ENCODE results near the gene CDT1.

Gene CDT1

DNA sequence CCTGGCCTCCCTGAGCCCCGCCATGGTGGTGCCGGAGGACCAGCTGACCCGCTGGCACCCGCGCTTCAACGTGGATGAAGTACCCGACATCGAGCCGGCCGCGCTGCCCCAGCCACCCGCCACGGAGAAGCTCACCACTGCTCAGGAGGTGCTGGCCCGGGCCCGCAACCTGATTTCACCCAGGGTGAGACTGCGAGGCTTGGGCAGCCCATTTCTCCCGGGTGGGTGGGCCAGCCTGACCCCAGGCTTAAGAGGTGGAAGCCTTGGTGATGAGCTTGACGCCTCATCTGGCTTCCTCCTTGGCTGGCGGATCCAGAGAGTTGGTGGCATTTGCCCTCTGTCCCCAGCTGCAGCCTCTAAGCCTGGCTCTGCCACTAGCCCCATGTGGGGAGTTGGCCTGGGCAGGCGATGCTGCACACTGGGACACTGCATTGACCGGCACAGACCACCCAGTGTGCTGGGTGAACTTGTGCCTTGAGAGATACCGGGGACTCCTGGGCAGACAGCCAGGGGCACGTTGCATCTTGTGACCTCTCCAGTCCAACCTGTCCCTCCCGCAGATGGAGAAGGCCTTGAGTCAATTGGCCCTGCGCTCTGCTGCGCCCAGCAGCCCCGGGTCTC lies 3.0 kb downstream of the CDT1 start:
- no peak for DNase-seq

GRCh38 chr16:88807142-88807625 lies 3.6 kb downstream of the CDT1 start:
- DNase-seq, result peak in 1 of 2 donors; percentile 36

- DNase-seq, result peak in 1 of 2 donors; percentile 41
Measured at GRCh38 chr16:88807626-88808453, 4.3 kb downstream of the CDT1 start.

DNA sequence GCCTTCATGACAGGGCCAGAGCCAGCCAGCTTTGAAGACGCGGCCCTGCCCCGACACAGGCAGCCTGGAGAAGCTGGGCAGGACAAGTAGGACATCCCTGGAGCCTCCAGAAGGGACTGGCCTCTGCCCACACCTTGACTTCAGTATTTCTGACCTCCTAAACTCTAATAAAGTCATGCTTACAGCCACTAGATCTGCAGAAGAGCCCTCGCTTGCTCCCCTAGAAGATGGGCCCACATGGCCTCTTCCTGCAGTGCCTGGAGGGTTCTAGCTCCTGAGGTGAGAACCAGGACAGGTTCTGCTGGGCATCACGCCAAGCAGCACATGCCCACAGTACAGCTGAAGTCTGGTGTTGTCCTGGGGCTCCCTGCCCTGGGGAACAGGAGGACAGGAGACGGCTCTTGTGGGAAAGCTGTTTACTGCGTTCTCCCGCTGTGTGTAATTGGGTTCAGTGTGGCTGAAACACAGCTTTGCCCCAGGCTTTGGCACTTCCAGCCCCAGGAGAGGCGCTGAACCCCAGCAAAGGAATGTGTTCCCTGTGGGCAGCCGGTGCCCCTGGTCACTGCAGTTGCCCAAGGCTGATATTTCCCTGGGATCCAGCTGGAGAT lies 5.6 kb downstream of the CDT1 start:
- DNase-seq, result peak in 1 of 2 donors; percentile 42

DNA sequence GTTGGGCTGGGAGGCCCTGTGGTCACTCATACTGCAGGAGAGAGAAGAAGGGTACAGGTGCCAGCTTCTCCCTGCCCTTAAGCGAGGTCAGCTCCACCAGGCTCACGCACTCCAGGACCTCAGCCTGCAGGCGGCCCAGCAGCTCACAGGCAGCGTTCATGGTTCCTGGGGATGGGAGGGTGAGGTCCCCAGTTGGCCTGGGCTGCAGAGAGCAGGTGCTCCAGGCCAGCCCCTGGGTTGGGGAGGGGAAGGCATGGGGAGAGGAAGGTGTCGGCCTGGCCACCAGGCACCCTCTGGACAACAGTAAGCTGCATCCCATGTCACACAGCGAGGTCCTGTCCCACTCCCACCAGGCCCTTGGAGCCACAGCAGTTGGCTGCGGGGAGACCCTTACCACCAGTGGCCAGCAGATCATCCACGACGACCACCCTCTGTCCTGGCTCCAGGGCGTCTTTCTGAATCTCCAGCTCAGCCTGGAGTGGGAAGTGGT lies 6.1 kb downstream of the CDT1 start:
- peak in 1 of 2 donors; percentile 43 for DNase-seq

GRCh38 chr16:88810166-88810911 lies 6.8 kb downstream of the CDT1 start:
- peak; percentile 59 to 66 for DNase-seq

- DNase-seq, result peak; percentile 69 to 72
Measured at GRCh38 chr16:88810912-88811768, 7.6 kb downstream of the CDT1 start.

- DNase-seq, result peak; percentile 97 to 98
Measured at GRCh38 chr16:88811769-88812512, 8.4 kb downstream of the CDT1 start, which contains the start of gene APRT. Gene APRT (minus strand): TSS chr16:88811928. CDS start chr16:88811899, 29 bp downstream.

GRCh38 chr16:88812513-88813268 lies 9.1 kb downstream of the CDT1 start:
- DNase-seq, result peak in 1 of 2 donors; percentile 58

DNA sequence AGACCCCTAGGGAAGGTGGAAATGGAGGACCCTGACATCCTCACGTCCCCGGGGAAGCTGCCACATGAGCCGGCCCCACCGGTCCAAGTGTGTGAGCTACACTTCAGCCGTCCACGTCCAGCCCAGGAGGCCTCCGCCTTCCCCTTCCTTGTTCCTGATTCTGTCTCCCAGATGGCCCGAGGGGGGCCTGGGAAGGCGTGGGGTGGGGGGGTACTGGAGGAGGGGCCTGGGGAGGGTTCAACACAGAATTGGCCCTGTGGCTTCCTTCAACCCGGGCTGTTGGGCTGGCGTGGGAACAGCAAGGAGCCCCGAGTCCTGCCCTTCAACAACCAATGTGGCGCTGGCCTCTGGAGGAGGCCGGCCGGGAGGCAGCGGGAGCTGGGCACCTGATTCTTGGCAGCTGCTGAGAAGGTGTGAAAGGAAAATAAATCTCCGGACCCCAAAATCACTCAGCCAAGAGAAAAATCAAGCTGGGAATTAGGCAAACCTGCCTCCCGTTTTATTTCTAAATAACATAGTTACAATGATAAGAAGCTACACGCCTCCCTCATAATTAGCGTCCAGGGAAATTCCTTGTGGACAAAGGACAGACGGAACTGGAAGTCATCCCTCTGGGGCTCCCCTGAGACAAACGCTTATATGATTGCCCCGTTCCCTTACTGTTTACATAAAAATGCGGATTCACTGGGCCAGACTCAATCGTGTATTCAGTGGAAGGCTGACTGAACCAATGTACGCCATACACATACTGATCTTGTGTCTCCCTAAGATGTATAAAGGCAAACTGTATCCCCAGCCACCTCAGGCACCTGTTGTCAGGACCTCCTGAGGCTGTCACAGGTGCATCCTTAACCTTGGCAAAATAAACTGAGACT lies 9.9 kb downstream of the CDT1 start:
- no peak for DNase-seq

DNA sequence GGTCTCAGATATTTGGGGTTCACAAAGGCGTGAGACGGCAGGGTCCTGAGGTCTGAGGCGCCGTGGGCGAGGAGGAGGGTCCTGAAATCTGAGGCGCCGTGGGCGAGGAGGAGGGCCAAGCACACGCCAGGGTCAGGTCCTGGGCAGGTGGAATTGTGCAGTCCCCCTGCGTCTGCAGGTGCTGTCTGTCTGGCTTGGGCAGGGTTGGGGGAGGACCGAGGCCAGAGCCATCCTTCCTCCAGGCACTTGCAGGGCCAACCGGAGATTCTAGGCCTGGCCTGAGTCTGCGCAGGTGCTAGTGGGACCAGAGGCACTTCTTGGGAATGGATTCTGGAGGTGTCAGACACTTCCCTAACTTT lies 10.5 kb downstream of the CDT1 start:
- no peak for DNase-seq

DNA sequence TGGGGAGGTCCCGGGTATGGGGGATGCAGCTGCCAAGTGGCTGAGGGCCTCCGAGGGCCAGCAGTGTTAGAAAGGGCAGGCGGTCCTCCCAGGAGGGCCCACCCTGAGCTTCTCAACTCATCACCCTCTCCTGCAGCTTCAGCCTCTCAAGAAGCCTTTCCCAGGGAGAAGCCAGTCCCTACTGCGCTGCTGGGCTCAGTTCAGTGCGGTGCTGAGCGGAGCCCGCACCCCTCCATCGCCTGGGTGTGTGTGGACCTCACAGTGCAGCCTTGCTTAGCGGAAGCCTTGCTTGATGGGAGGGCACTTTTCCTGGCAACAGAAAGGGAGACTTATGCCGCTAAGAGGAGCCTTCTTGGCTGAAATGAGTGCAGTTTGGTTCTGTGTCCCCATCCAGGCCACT lies 11.6 kb downstream of the CDT1 start:
- no peak for DNase-seq

DNA sequence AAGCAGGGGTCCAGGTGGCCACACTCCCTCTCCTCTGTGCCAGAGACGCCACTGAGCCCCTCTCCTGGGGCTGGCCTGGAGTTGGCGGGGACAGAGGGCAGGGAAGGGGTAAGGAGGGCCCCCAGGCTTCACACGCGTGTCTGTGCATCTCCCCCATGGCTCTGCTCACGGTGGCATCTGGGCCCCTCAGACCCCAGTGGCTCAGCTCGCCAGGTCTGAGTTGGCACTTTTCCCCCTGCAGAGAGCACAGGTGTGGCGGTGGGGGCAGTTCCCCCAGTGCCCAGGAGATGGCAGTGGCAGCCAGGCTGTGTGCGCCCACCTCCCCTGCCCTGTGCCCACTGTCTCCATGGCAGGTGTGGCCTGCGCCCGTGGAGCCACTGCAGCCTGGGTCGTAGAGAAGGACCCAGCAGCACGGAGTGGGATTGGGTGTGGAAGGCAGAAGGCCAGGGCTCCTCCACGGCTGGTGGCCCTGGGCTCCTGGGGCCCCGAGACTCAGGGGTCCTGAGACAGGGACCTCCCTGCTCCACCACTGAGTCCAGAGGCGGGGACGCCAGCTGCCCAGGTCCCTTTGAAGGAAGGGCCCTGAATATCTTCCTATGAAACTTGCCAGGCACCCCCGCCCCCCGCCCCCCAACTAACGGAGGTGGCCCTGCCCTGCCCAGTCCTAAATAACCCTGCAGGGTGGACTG lies 12.5 kb downstream of the CDT1 start:
- DNase-seq, result peak; percentile 70 to 74

- no peak for DNase-seq
Measured at GRCh38 chr16:88816736-88817535, 13.3 kb downstream of the CDT1 start.

DNA sequence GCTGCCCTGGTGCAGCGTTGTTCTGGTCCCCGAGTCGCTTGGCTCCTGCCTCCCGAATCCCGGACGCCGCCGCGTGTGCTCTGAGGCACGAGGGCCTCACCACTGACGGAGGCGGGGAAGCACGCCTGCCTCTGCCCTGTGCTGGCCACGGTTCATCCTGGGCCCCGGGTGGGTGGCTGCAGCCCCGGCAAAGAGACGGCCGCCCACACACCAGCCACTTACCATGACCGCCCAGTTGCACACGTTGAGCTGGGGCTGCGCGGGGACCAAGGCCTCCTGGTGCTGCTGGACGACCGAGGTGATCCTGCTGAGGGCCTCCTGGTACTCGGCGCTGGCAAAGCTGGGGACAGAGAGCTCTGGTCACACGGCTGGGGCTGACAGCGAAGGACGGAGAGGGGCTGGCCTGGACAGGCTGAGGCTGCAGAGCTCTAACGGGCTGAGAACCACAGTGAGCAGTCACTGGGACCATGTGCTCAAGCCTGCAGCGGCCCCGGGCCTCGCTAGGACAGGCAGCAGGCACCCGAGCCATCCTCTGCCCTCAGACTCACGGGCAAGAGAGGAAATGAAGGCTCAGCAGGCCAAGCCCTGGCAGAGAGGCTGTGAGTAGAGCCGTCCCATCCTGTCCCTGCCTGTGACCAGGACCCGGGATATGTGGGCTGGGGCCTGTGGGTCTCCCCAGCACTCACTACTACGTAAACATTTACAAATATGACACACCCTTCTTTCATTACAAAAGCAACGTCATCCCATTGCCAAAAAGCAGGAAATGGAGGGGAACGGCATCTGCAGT lies 14.4 kb downstream of the CDT1 start:
- no peak for DNase-seq

- DNase-seq, result no peak
Measured at GRCh38 chr16:88818575-88818874, 14.9 kb downstream of the CDT1 start.

DNA sequence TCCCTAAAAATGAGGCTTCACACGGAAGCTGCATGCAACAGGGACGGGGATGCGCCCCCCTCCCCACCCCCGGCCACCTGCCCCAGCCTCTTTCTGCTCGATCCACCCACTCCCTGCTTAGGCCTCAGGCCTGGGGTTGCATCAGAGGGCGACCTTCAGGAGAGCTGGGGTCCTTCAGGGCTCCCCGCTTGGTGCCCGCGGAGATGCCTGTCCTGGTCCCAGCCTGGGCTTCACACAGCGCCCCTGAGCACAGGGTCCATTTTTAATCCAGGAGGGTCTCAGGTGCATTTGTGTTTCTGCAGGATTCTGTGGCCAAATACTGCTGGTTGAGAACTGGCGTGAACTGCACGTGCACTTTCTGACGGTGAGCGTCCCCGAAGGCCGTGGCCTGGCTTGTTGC lies 15.5 kb downstream of the CDT1 start:
- DNase-seq, result no peak
